Ascending aorta (tissue), 2 donors: ENCODE measurements around the gene MNS1. TPM values are rescaled to one million over a fixed set of nuclear protein-coding genes. Genes with fewer than 3 reads are reported as not detected.

Experiments
- DNase-seq, 2 donors: peaks; one replicate each; pipeline ENCODE4 v3.0.0-alpha.2; 2019; ENCODE audit warnings: low spot score in 2 of 2
- H3K27ac ChIP-seq, 2 donors: fragments of 200-600 bp; sonication (generic); one replicate each; pipeline ENCODE4 v1.5.1; 2016 to 2017; ENCODE audit warnings: mild to moderate bottlenecking in 1 of 2
- H3K27me3 ChIP-seq: fragments of 200-600 bp; sonication (generic); one replicate; pipeline ENCODE4 v1.5.1; 2017
- H3K36me3 ChIP-seq, 2 donors: fragments of 200-600 bp; sonication (generic); one replicate each; pipeline ENCODE4 v1.5.1; 2016
- H3K4me1 ChIP-seq, 2 donors: fragments of 200-600 bp; sonication (generic); one replicate each; pipeline ENCODE4 v1.5.1; 2016 to 2017; ENCODE audit warnings: mild to moderate bottlenecking in 1 of 2
- H3K4me3 ChIP-seq, 2 donors: fragments of 200-600 bp; sonication (generic); one replicate each; pipeline ENCODE4 v1.5.1; 2016 to 2017; ENCODE audit warnings: mild to moderate bottlenecking in 1 of 2
- H3K9me3 ChIP-seq, 2 donors: fragments of 200-600 bp; sonication (generic); one replicate each; pipeline ENCODE4 v1.5.1; 2016
- intact Hi-C: fragments of 100-400 bp; cut with DNase I; formaldehyde crosslinking; loops from one replicate; pipeline ENCODE4 v1.15.1; 2023
- total RNA-seq: library from RNA; depleted of rRNA; stranded (reverse); fragments of >200 nt; gene quantifications from one replicate; pipeline ENCODE4 v1.1.0, GENCODE V29; 2016
- TF ChIP-seq, protein P1 (sequence below), 3 experiments: fragments of 200-600 bp in 2 of 3; fragments of 450-650 bp in 1 of 3; sonication (generic) in 2 of 3; IDR thresholded peaks; one replicate each; pipeline ENCODE4 v1.5.1; 2016 to 2019; ENCODE audit warnings: antibody characterized with exemption in 3 of 3, mild to moderate bottlenecking in 1 of 3, moderate library complexity in 1 of 3

The MNS1 gene
- total RNA-seq, 1 donor from 2014 or later: 0.43 TPM

GRCh38 chr15:56394909-56395308 is 70.0 kb downstream of the MNS1 start:
- DNase-seq: no peak
- Histone ChIP-seq H3K9me3 (no peaks in the 10 kb centered on the region), H3K27me3 (no peaks in the 10 kb centered on the region), H3K4me3 (no peak overlapping the region), H3K27ac (no peak overlapping the region), H3K4me1 (no peaks in the 10 kb centered on the region), H3K36me3 (no peaks in the 10 kb centered on the region)
- intact Hi-C loops: no loop called here
- TF ChIP-seq, protein P1, sequence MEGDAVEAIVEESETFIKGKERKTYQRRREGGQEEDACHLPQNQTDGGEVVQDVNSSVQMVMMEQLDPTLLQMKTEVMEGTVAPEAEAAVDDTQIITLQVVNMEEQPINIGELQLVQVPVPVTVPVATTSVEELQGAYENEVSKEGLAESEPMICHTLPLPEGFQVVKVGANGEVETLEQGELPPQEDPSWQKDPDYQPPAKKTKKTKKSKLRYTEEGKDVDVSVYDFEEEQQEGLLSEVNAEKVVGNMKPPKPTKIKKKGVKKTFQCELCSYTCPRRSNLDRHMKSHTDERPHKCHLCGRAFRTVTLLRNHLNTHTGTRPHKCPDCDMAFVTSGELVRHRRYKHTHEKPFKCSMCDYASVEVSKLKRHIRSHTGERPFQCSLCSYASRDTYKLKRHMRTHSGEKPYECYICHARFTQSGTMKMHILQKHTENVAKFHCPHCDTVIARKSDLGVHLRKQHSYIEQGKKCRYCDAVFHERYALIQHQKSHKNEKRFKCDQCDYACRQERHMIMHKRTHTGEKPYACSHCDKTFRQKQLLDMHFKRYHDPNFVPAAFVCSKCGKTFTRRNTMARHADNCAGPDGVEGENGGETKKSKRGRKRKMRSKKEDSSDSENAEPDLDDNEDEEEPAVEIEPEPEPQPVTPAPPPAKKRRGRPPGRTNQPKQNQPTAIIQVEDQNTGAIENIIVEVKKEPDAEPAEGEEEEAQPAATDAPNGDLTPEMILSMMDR (IDR thresholded peaks at IDR 0.05): no peak

DNA sequence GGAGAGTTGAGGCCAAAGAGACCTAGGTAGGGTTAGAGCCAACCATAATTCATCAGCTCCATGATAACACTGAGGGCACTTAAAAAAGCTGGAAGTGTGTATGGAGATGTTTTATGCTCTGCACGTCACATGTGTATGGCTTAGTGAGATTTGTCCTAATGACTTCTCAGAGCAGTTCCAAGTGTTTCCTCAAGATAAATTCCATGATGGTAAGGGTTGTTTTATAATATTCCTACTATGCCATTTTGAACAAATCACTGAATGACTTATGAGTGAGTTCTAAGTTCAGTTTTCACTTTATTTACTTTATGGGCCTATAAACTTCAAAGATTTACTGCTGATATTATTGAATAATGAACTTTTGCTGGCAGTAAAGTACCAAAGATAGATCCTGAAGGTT is 71.7 kb downstream of the MNS1 start:
- TF ChIP-seq, protein P1 (IDR thresholded peaks at IDR 0.05): no peak
- Histone ChIP-seq H3K36me3 (no peaks in the 10 kb centered on the region), H3K27ac (no peak overlapping the region), H3K27me3 (no peaks in the 10 kb centered on the region), H3K4me3 (no peak overlapping the region), H3K9me3 (no peaks in the 10 kb centered on the region), H3K4me1 (no peaks in the 10 kb centered on the region)
- intact Hi-C loops: no loop called here
- no peak for DNase-seq

DNA sequence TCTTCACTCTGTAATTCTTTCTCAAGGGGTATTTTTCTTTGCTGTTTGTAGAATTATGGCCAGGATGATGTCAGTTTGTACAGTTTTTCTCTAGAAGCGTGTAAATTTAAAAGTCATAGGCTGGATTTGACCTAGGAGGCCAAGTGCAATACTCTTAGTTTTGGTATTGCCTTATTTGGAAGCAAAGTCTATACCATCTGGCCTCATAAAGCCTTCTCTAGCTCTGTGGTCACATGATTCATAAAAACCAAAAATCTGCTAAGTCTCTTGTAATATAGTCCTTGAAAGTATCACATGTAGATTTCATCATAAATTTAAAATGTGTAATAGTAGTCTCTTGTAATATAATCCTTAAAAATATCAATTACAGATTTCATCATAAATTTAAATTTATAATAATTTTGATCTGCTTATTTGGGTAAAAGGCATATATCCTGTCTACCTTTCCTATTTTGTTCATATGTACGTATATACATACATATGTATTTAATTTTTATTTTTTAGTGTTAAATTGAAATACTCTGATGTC is 74.1 kb downstream of the MNS1 start:
- Histone ChIP-seq H3K9me3 (no peaks in the 10 kb centered on the region), H3K4me3 (no peak overlapping the region), H3K4me1 (no peaks in the 10 kb centered on the region), H3K27ac (no peak overlapping the region), H3K36me3 (no peaks in the 10 kb centered on the region), H3K27me3 (no peaks in the 10 kb centered on the region)
- intact Hi-C loops: no loop called here
- DNase-seq: no peak
- TF ChIP-seq, protein P1 (IDR thresholded peaks at IDR 0.05): no peak

DNA sequence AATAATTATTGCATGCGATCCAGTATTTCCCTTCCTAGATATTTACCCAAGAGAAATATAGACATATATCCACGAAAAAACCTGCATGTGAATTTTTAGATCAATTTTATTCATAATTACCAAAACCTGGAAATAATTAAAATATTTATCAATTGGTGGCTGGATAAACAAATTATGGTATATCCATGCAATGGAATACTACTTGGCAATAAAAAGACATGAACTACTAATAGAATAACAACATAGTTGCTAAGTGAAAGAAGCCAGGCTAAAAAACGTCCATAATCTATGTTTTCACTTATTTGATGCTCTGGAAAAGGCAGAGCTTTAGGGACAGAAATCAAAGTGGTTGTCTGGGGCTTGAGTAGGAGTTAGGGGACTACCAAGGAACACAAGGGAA is 79.0 kb downstream of the MNS1 start:
- no peak for DNase-seq

DNA sequence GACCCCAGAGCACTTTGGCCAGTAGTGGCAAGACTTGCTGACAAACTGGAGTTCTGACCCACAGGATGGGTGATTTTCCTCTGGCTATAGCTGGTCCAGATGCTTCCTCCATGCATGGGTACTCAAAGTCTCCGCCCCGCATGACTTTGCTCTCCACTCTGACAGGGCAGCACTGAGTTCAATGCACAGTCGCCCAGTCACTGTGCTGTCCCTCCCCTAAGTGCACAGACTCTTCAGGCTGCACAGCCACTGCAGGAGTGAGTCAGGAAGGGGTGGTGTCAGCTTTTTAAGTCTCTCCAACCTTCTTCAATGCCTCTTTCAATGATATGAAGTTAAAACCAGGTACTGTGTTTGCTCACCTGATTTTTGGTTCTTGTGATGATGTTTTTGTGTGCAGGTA is 81.9 kb downstream of the MNS1 start:
- Histone ChIP-seq H3K27ac (no peak overlapping the region), H3K27me3 (no peaks in the 10 kb centered on the region), H3K4me3 (no peak overlapping the region), H3K9me3 (peaks cover 0 to 6% of the 10 kb centered on the region in 2 donors), H3K36me3 (no peaks in the 10 kb centered on the region), H3K4me1 (no peaks in the 10 kb centered on the region)
- intact Hi-C loops: no loop called here
- TF ChIP-seq, protein P1 (IDR thresholded peaks at IDR 0.05): no peak
- no peak for DNase-seq

More for the DNA sequence above, 79.0 kb downstream of the MNS1 start:
- H3K4me3 ChIP-seq: no peak overlapping the region
- no peaks in the 10 kb centered on the region for H3K36me3 ChIP-seq
- no peaks in the 10 kb centered on the region for H3K9me3 ChIP-seq
- intact Hi-C loops: no loop called here
- no peaks in the 10 kb centered on the region for H3K4me1 ChIP-seq
- H3K27me3 ChIP-seq: no peaks in the 10 kb centered on the region
- H3K27ac ChIP-seq: no peak overlapping the region
- TF ChIP-seq, protein P1 (IDR thresholded peaks at IDR 0.05): no peak

Other genes starting within 250 kb of the MNS1 start
- gene RFX7, start 221.3 kb downstream of the MNS1 start, total RNA-seq: 14.2 TPM
- 12.5 TPM for gene TEX9, start 99.7 kb downstream of the MNS1 start, total RNA-seq